Astrocyte (in vitro differentiated cells and primary cell): ENCODE data around the gene NUAK1.

Experiments used
- CTCF ChIP-seq: IDR thresholded peaks from 2 replicates; pipeline ENCODE4 v1.5.1; 2011; ENCODE audit warnings: low read depth, mild to moderate bottlenecking, inconsistent platforms, low read length, moderate library complexity; ENCODE audit not compliant: insufficient read depth
- EZH2 ChIP-seq: IDR thresholded peaks from 2 replicates; pipeline ENCODE4 v1.6.1; 2012; ENCODE audit warnings: mild to moderate bottlenecking, low read length, inconsistent platforms; ENCODE audit not compliant: insufficient read depth

- TF ChIP-seq CTCF = no peak
- no peak for TF ChIP-seq EZH2
These were observed 9.2 kb upstream of the NUAK1 start for GRCh38 chr12:106147956-106148355.
